ENCODE measurements around the gene OR1S2.
"Not testable (repeated sequence)": the region's sequence is repeated elsewhere in the genome, so short reads cannot be mapped to it uniquely, and the experiment has no call there.

The OR1S2 gene

DNA sequence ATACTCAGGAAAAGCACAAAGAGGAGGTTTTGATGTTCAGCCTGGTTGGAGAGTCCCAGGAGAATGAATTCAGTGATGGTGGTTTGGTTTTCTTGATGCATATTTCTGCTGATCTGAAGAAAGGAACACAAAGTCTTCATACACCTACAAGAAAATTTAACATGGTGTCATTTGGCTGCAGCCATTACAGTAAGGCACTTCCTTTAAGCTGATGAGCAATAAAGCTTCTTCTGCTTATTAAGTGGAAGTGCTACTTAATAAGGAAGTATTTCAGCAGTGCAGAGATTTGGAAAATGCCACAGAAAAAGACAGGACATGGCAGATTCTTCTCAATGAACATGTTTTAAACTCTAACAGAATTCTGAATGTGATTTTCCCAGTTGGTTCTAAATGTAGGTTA, at the start of gene OR1S2:
Gene OR1S2 (minus strand): TSS at position 101 of the 400 bp plus-strand sequence. CDS start 0 bp downstream, at position 101.
- Histone ChIP-seq H3K4me1 (ENCODE audit: control insufficient read depth in 2 of 2, insufficient read depth in 2 of 2, low read length in 2 of 2) (no peaks in the 10 kb centered on the region), H3K9me3 (ENCODE audit: control insufficient read depth in 2 of 2, low read length in 2 of 2) (no peaks in the 10 kb centered on the region), H3K27ac (ENCODE audit: low read depth in 2 of 2, low read length in 2 of 2) (no peak within 1 kb of the TSS), H3K36me3 (ENCODE audit: control insufficient read depth in 2 of 2, insufficient read depth in 2 of 2, low read length in 2 of 2) (no peaks in the 10 kb centered on the region), H3K4me3 (ENCODE audit: low read length in 2 of 2) (no peak within 1 kb of the TSS), H3K27me3 (ENCODE audit: control insufficient read depth in 2 of 2, insufficient read depth in 2 of 2, low read length in 2 of 2) (no peaks in the 10 kb centered on the region), H3K9ac (ENCODE audit: low read depth in 1 of 2, low read length in 2 of 2) (no peak within 1 kb of the TSS)

GRCh38 chr11:58243954-58244353, 40.0 kb upstream of the OR1S2 start:
- Histone ChIP-seq H3K4me1 (ENCODE audit: control insufficient read depth in 2 of 2, insufficient read depth in 2 of 2, low read length in 2 of 2) (no peaks in the 10 kb centered on the region), H3K27me3 (ENCODE audit: control insufficient read depth in 2 of 2, insufficient read depth in 2 of 2, low read length in 2 of 2) (no peaks in the 10 kb centered on the region), H3K9me3 (ENCODE audit: control insufficient read depth in 2 of 2, low read length in 2 of 2) (no peaks in the 10 kb centered on the region), H3K27ac (ENCODE audit: low read depth in 2 of 2, low read length in 2 of 2) (no peak overlapping the region), H3K9ac (ENCODE audit: low read depth in 1 of 2, low read length in 2 of 2) (no peak overlapping the region), H3K36me3 (ENCODE audit: control insufficient read depth in 2 of 2, insufficient read depth in 2 of 2, low read length in 2 of 2) (no peaks in the 10 kb centered on the region), H3K4me3 (ENCODE audit: low read length in 2 of 2) (no peak overlapping the region)

- H3K9me3 ChIP-seq (ENCODE audit: control insufficient read depth in 2 of 2, low read length in 2 of 2) = no peaks in the 10 kb centered on the region
- H3K4me1 ChIP-seq (ENCODE audit: control insufficient read depth in 2 of 2, insufficient read depth in 2 of 2, low read length in 2 of 2) = no peaks in the 10 kb centered on the region
- no peak overlapping the region for H3K27ac ChIP-seq (ENCODE audit: low read depth in 2 of 2, low read length in 2 of 2)
- no peak overlapping the region for H3K4me3 ChIP-seq (ENCODE audit: low read length in 2 of 2)
- no peaks in the 10 kb centered on the region for H3K27me3 ChIP-seq (ENCODE audit: control insufficient read depth in 2 of 2, insufficient read depth in 2 of 2, low read length in 2 of 2)
- H3K9ac ChIP-seq (ENCODE audit: low read depth in 1 of 2, low read length in 2 of 2) = no peak overlapping the region
- H3K36me3 ChIP-seq (ENCODE audit: control insufficient read depth in 2 of 2, insufficient read depth in 2 of 2, low read length in 2 of 2) = no peaks in the 10 kb centered on the region
These were observed 24.1 kb upstream of the OR1S2 start for GRCh38 chr11:58227956-58228615.

DNA sequence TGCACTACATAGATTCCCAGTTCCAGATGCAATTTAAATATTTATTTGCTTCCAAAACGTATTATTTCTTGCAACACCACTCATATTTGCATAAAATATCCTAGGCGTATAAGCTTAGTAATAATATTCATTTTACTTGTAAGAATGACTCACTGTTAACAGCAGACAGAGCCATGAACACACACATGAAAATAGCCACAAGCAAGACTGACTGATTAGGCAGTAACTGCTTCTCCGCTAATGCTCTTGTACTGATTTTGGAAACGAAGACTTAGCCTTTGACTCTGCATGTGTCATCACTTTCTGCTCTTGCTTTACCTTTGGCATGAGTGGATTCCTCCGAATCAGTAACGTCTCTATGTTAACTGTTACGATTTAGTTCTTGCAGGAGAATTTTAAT, 18.8 kb upstream of the OR1S2 start:
- no peak overlapping the region for H3K27ac ChIP-seq (ENCODE audit: low read depth in 2 of 2, low read length in 2 of 2)
- H3K36me3 ChIP-seq (ENCODE audit: control insufficient read depth in 2 of 2, insufficient read depth in 2 of 2, low read length in 2 of 2) = no peaks in the 10 kb centered on the region
- H3K4me3 ChIP-seq (ENCODE audit: low read length in 2 of 2) = no peak overlapping the region
- H3K27me3 ChIP-seq (ENCODE audit: control insufficient read depth in 2 of 2, insufficient read depth in 2 of 2, low read length in 2 of 2) = no peaks in the 10 kb centered on the region
- H3K9me3 ChIP-seq (ENCODE audit: control insufficient read depth in 2 of 2, low read length in 2 of 2) = no peaks in the 10 kb centered on the region
- no peak overlapping the region for H3K9ac ChIP-seq (ENCODE audit: low read depth in 1 of 2, low read length in 2 of 2)
- H3K4me1 ChIP-seq (ENCODE audit: control insufficient read depth in 2 of 2, insufficient read depth in 2 of 2, low read length in 2 of 2) = no peaks in the 10 kb centered on the region

DNA sequence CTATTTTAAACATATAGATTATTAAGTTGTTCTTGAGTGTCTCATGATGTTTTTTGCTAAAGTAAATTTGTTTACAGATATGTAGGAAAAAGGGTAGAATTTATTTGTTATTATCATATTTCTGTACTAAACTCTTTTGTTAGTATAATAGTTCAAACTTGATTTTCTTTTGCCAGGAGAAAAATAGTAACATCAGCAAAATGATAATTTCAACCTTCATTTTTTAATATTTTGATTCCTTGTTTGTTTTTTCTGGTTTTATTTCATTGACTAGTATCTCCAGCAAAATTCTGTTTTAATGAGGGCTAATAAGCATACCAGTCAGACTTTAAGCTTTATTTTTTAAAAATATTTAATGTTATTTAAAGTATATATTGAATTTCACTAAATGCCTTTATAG, 12.5 kb upstream of the OR1S2 start:
- no peak overlapping the region for H3K27ac ChIP-seq (ENCODE audit: low read depth in 2 of 2, low read length in 2 of 2)
- H3K36me3 ChIP-seq (ENCODE audit: control insufficient read depth in 2 of 2, insufficient read depth in 2 of 2, low read length in 2 of 2) = no peaks in the 10 kb centered on the region
- H3K9ac ChIP-seq (ENCODE audit: low read depth in 1 of 2, low read length in 2 of 2) = no peak overlapping the region
- no peaks in the 10 kb centered on the region for H3K4me1 ChIP-seq (ENCODE audit: control insufficient read depth in 2 of 2, insufficient read depth in 2 of 2, low read length in 2 of 2)
- H3K27me3 ChIP-seq (ENCODE audit: control insufficient read depth in 2 of 2, insufficient read depth in 2 of 2, low read length in 2 of 2) = no peaks in the 10 kb centered on the region
- H3K9me3 ChIP-seq (ENCODE audit: control insufficient read depth in 2 of 2, low read length in 2 of 2) = no peaks in the 10 kb centered on the region
- H3K4me3 ChIP-seq (ENCODE audit: low read length in 2 of 2) = no peak overlapping the region

GRCh38 chr11:58212420-58212819, 8.5 kb upstream of the OR1S2 start, which contains the start of gene OR1S1:
OR1S1 (plus strand) TSS chr11:58212720.
- H3K9ac ChIP-seq (ENCODE audit: low read depth in 1 of 2, low read length in 2 of 2); H3K27ac ChIP-seq (ENCODE audit: low read depth in 2 of 2, low read length in 2 of 2); H3K4me1 ChIP-seq (ENCODE audit: control insufficient read depth in 2 of 2, insufficient read depth in 2 of 2, low read length in 2 of 2); H3K9me3 ChIP-seq (ENCODE audit: control insufficient read depth in 2 of 2, low read length in 2 of 2); H3K27me3 ChIP-seq (ENCODE audit: control insufficient read depth in 2 of 2, insufficient read depth in 2 of 2, low read length in 2 of 2); H3K4me3 ChIP-seq (ENCODE audit: low read length in 2 of 2); H3K36me3 ChIP-seq (ENCODE audit: control insufficient read depth in 2 of 2, insufficient read depth in 2 of 2, low read length in 2 of 2): not testable (repeated sequence)

- H3K4me3 ChIP-seq (ENCODE audit: low read length in 2 of 2) = no peak overlapping the region
- H3K9me3 ChIP-seq (ENCODE audit: control insufficient read depth in 2 of 2, low read length in 2 of 2) = peaks cover 0 to 3% of the 10 kb centered on the region in 2 donors
- H3K4me1 ChIP-seq (ENCODE audit: control insufficient read depth in 2 of 2, insufficient read depth in 2 of 2, low read length in 2 of 2) = no peaks in the 10 kb centered on the region
- H3K27me3 ChIP-seq (ENCODE audit: control insufficient read depth in 2 of 2, insufficient read depth in 2 of 2, low read length in 2 of 2) = no peaks in the 10 kb centered on the region
- no peaks in the 10 kb centered on the region for H3K36me3 ChIP-seq (ENCODE audit: control insufficient read depth in 2 of 2, insufficient read depth in 2 of 2, low read length in 2 of 2)
- no peak overlapping the region for H3K27ac ChIP-seq (ENCODE audit: low read depth in 2 of 2, low read length in 2 of 2)
- no peak overlapping the region for H3K9ac ChIP-seq (ENCODE audit: low read depth in 1 of 2, low read length in 2 of 2)
These were observed 4.7 kb downstream of the OR1S2 start for GRCh38 chr11:58199271-58199670.

DNA sequence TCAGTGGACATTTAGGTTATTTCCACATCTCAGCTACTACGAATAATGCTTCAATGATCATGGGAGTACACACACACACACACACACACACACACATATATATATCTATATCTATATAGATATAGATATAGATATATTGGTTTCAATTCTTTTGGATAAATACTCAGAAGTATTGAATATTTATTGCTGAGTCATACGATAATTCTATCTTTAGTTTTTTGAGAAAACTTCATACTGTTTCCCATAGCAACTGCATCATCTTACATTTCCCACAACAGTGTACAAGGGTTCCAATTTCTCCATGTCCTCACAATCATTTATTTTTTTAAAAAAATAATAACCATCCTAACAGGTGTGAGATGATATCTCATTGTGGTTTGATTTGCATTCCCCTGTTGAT, 8.0 kb downstream of the OR1S2 start:
- H3K27ac ChIP-seq (ENCODE audit: low read depth in 2 of 2, low read length in 2 of 2) = no peak overlapping the region

GRCh38 chr11:58193391-58193790, 10.6 kb downstream of the OR1S2 start:
- peaks cover 0 to 3% of the 10 kb centered on the region in 2 donors for H3K9me3 ChIP-seq (ENCODE audit: control insufficient read depth in 2 of 2, low read length in 2 of 2)

More for the DNA sequence above, 8.0 kb downstream of the OR1S2 start:
- H3K4me3 ChIP-seq (ENCODE audit: low read length in 2 of 2) = no peak overlapping the region
- peaks cover 0 to 3% of the 10 kb centered on the region in 2 donors for H3K9me3 ChIP-seq (ENCODE audit: control insufficient read depth in 2 of 2, low read length in 2 of 2)
- H3K27me3 ChIP-seq (ENCODE audit: control insufficient read depth in 2 of 2, insufficient read depth in 2 of 2, low read length in 2 of 2) = no peaks in the 10 kb centered on the region
- no peaks in the 10 kb centered on the region for H3K36me3 ChIP-seq (ENCODE audit: control insufficient read depth in 2 of 2, insufficient read depth in 2 of 2, low read length in 2 of 2)
- H3K4me1 ChIP-seq (ENCODE audit: control insufficient read depth in 2 of 2, insufficient read depth in 2 of 2, low read length in 2 of 2) = peaks cover 10 to 18% of the 10 kb centered on the region in 2 donors
- no peak overlapping the region for H3K9ac ChIP-seq (ENCODE audit: low read depth in 1 of 2, low read length in 2 of 2)

GRCh38 chr11:58192229-58192628, 11.7 kb downstream of the OR1S2 start:
- Histone ChIP-seq H3K27ac (ENCODE audit: low read depth in 2 of 2, low read length in 2 of 2) (peak overlapping the region; percentile 81 to 89), H3K36me3 (ENCODE audit: control insufficient read depth in 2 of 2, insufficient read depth in 2 of 2, low read length in 2 of 2) (no peaks in the 10 kb centered on the region), H3K4me1 (ENCODE audit: control insufficient read depth in 2 of 2, insufficient read depth in 2 of 2, low read length in 2 of 2) (peaks cover 12 to 18% of the 10 kb centered on the region in 2 donors), H3K27me3 (ENCODE audit: control insufficient read depth in 2 of 2, insufficient read depth in 2 of 2, low read length in 2 of 2) (no peaks in the 10 kb centered on the region), H3K9ac (ENCODE audit: low read depth in 1 of 2, low read length in 2 of 2) (no peak overlapping the region), H3K9me3 (ENCODE audit: control insufficient read depth in 2 of 2, low read length in 2 of 2) (no peaks in the 10 kb centered on the region), H3K4me3 (ENCODE audit: low read length in 2 of 2) (peak overlapping the region in 1 of 2 donors; percentile 44)

More at GRCh38 chr11:58193391-58193790, 10.6 kb downstream of the OR1S2 start:
- H3K27me3 ChIP-seq (ENCODE audit: control insufficient read depth in 2 of 2, insufficient read depth in 2 of 2, low read length in 2 of 2) = no peaks in the 10 kb centered on the region
- H3K27ac ChIP-seq (ENCODE audit: low read depth in 2 of 2, low read length in 2 of 2) = peak overlapping the region; percentile 81 to 89
- H3K4me3 ChIP-seq (ENCODE audit: low read length in 2 of 2) = peak overlapping the region in 1 of 2 donors; percentile 31
- peak overlapping the region in 1 of 2 donors; percentile 5 for H3K9ac ChIP-seq (ENCODE audit: low read depth in 1 of 2, low read length in 2 of 2)
- no peaks in the 10 kb centered on the region for H3K36me3 ChIP-seq (ENCODE audit: control insufficient read depth in 2 of 2, insufficient read depth in 2 of 2, low read length in 2 of 2)
- H3K4me1 ChIP-seq (ENCODE audit: control insufficient read depth in 2 of 2, insufficient read depth in 2 of 2, low read length in 2 of 2) = peaks cover 12 to 18% of the 10 kb centered on the region in 2 donors
